HEK293 (cell line): ENCODE measurements around the gene WDR86.

ENCODE experiments used
- KLF7 ChIP-seq: fragments of 450-650 bp; formaldehyde crosslinking; IDR thresholded peaks from 2 replicates; pipeline ENCODE4 v1.5.1; 2016; ENCODE audit warnings: missing biosample characterization, missing genetic modification characterization, borderline replicate concordance
- PRDM1 ChIP-seq: fragments of 450-650 bp; formaldehyde crosslinking; IDR thresholded peaks from 2 replicates; pipeline ENCODE4; 2016; ENCODE audit warnings: missing biosample characterization, missing genetic modification characterization
- RBAK ChIP-seq: fragments of 450-650 bp; formaldehyde crosslinking; IDR thresholded peaks from 2 replicates; pipeline ENCODE4 v1.5.1; 2016; ENCODE audit warnings: missing biosample characterization, missing genetic modification characterization
- SETDB1 ChIP-seq: IDR thresholded peaks from one replicate; pipeline ENCODE4 v1.6.1; 2017; ENCODE audit warnings: mild to moderate bottlenecking, low read length, moderate library complexity, mixed read lengths; ENCODE audit not compliant: insufficient read length
- SP2 ChIP-seq: fragments of 450-650 bp; formaldehyde crosslinking; IDR thresholded peaks from 2 replicates; pipeline ENCODE4 v1.5.1; 2016; ENCODE audit warnings: missing biosample characterization, missing genetic modification characterization
- TCF7L2 ChIP-seq: IDR thresholded peaks from 2 replicates; pipeline ENCODE4 v1.6.1; 2011; ENCODE audit warnings: low read depth, mild to moderate bottlenecking, inconsistent platforms, low read length, moderate library complexity, borderline replicate concordance
- ZBTB8A ChIP-seq: fragments of 450-650 bp; formaldehyde crosslinking; IDR thresholded peaks from 2 replicates; pipeline ENCODE4 v1.5.1; 2016; ENCODE audit warnings: missing biosample characterization, missing genetic modification characterization
- ZEB2 ChIP-seq: fragments of 450-650 bp; formaldehyde crosslinking; IDR thresholded peaks from 2 replicates; pipeline ENCODE4 v1.5.1; 2016; ENCODE audit warnings: missing biosample characterization, missing genetic modification characterization
- ZNF16 ChIP-seq: fragments of 450-650 bp; formaldehyde crosslinking; IDR thresholded peaks from 2 replicates; pipeline ENCODE4 v1.5.1; 2016; ENCODE audit warnings: low read depth, missing biosample characterization, missing genetic modification characterization
- ZNF19 ChIP-seq: fragments of 450-650 bp; formaldehyde crosslinking; IDR thresholded peaks from 2 replicates; pipeline ENCODE4; 2016; ENCODE audit warnings: missing biosample characterization, missing genetic modification characterization, low read depth
- ZNF202 ChIP-seq: fragments of 450-650 bp; formaldehyde crosslinking; IDR thresholded peaks from 2 replicates; pipeline ENCODE4 v1.5.1; 2016; ENCODE audit warnings: missing biosample characterization, missing genetic modification characterization, borderline replicate concordance
- ZNF391 ChIP-seq: fragments of 450-650 bp; formaldehyde crosslinking; IDR thresholded peaks from 2 replicates; pipeline ENCODE4 v1.5.1; 2016; ENCODE audit warnings: low read depth, missing biosample characterization, missing genetic modification characterization, borderline replicate concordance
- ZNF521 ChIP-seq: fragments of 450-650 bp; formaldehyde crosslinking; IDR thresholded peaks from 2 replicates; pipeline ENCODE4 v1.5.1; 2017; ENCODE audit warnings: missing biosample characterization, mild to moderate bottlenecking, missing genetic modification characterization
- ZNF548 ChIP-seq: fragments of 450-650 bp; formaldehyde crosslinking; IDR thresholded peaks from 2 replicates; pipeline ENCODE4 v1.5.1; 2016; ENCODE audit warnings: missing biosample characterization, missing genetic modification characterization
- ZNF558 ChIP-seq: fragments of 450-650 bp; formaldehyde crosslinking; IDR thresholded peaks from 2 replicates; pipeline ENCODE4 v1.5.1; 2016; ENCODE audit warnings: missing biosample characterization, missing genetic modification characterization
- ZNF571 ChIP-seq: fragments of 450-650 bp; formaldehyde crosslinking; IDR thresholded peaks from 2 replicates; pipeline ENCODE4 v1.5.0; 2017; ENCODE audit warnings: missing biosample characterization, missing genetic modification characterization
- ZNF626 ChIP-seq: fragments of 450-650 bp; sonication (Bioruptor Pico); formaldehyde crosslinking; IDR thresholded peaks from 2 replicates; pipeline ENCODE4 v1.5.1; 2018; ENCODE audit warnings: missing biosample characterization, missing genetic modification characterization, inconsistent platforms
- ZNF707 ChIP-seq: fragments of 450-650 bp; formaldehyde crosslinking; IDR thresholded peaks from 2 replicates; pipeline ENCODE4 v1.5.1; 2016; ENCODE audit warnings: missing biosample characterization, missing genetic modification characterization
- ZNF777 ChIP-seq: fragments of 450-650 bp; formaldehyde crosslinking; IDR thresholded peaks from 2 replicates; pipeline ENCODE4 v1.5.1; 2017; ENCODE audit warnings: missing biosample characterization, missing genetic modification characterization, borderline replicate concordance
- ZNF792 ChIP-seq: fragments of 450-650 bp; formaldehyde crosslinking; IDR thresholded peaks from 2 replicates; pipeline ENCODE4 v1.5.1; 2016; ENCODE audit warnings: missing biosample characterization, missing genetic modification characterization
- ZNF837 ChIP-seq: fragments of 450-650 bp; formaldehyde crosslinking; IDR thresholded peaks from 2 replicates; pipeline ENCODE4 v1.5.1; 2016; ENCODE audit warnings: missing biosample characterization, missing genetic modification characterization
- ZSCAN30 ChIP-seq: fragments of 450-650 bp; IDR thresholded peaks from 2 replicates; pipeline ENCODE4 v1.5.1; 2018; ENCODE audit warnings: missing biosample characterization, mild to moderate bottlenecking, missing genetic modification characterization, moderate library complexity
- TF ChIP-seq, protein P1 (sequence below): fragments of 450-650 bp; formaldehyde crosslinking; conservative IDR thresholded peaks from 2 replicates; pipeline ENCODE4 v1.5.1; 2016; ENCODE audit warnings: low read depth, missing biosample characterization, missing genetic modification characterization
- TF ChIP-seq, protein P2 (sequence below): fragments of 450-650 bp; formaldehyde crosslinking; IDR thresholded peaks from 2 replicates; pipeline ENCODE4 v1.5.0; 2017; ENCODE audit warnings: missing biosample characterization, missing genetic modification characterization, borderline replicate concordance
- TF ChIP-seq, protein P3 (sequence below): fragments of 450-650 bp; formaldehyde crosslinking; IDR thresholded peaks from 2 replicates; pipeline ENCODE4 v1.5.1; 2016; ENCODE audit warnings: missing biosample characterization, missing genetic modification characterization
- TF ChIP-seq, protein P4 (sequence below): fragments of 450-650 bp; formaldehyde crosslinking; IDR thresholded peaks from 2 replicates; pipeline ENCODE4 v1.5.1; 2016; ENCODE audit warnings: missing biosample characterization, missing genetic modification characterization, low read depth
- TF ChIP-seq, protein P5 (sequence below): sonication (generic); formaldehyde crosslinking; IDR thresholded peaks from 2 replicates; pipeline ENCODE4 v1.8.1; 2022; ENCODE audit warnings: mild to moderate bottlenecking, moderate library complexity, missing genetic modification reagents
- TF ChIP-seq, protein P6 (sequence below): fragments of 450-650 bp; formaldehyde crosslinking; IDR thresholded peaks from 2 replicates; pipeline ENCODE4 v1.5.1; 2016; ENCODE audit warnings: missing biosample characterization, missing genetic modification characterization, borderline replicate concordance
- TF ChIP-seq, protein P7 (sequence below): fragments of 450-650 bp; formaldehyde crosslinking; IDR thresholded peaks from 2 replicates; pipeline ENCODE4 v1.5.1; 2016; ENCODE audit warnings: missing biosample characterization, missing genetic modification characterization

WDR86 gene

DNA sequence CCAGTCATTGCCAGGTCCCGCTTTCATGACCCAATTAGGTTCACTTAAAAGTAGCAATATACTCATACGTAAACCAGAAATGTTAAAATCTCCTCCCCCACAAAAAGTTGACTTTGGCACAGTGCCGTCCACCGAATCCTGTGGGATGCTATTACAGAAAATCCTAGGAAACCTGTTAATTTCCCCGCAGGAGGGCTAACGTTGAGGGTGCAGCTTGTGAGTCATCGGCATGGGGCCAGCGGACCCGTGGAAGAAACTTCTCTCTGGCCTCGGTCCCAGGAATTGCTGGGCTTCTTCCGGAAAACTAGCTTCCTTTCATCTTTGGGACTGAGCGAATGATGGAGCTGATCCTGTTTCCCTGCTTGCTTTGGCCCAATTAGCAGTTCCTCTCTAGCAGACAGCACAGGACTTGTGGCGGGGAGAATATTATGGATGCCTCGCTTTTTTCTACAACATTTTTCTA is 16.6 kb upstream of the WDR86 start (continued):
- TF ChIP-seq, protein P1, sequence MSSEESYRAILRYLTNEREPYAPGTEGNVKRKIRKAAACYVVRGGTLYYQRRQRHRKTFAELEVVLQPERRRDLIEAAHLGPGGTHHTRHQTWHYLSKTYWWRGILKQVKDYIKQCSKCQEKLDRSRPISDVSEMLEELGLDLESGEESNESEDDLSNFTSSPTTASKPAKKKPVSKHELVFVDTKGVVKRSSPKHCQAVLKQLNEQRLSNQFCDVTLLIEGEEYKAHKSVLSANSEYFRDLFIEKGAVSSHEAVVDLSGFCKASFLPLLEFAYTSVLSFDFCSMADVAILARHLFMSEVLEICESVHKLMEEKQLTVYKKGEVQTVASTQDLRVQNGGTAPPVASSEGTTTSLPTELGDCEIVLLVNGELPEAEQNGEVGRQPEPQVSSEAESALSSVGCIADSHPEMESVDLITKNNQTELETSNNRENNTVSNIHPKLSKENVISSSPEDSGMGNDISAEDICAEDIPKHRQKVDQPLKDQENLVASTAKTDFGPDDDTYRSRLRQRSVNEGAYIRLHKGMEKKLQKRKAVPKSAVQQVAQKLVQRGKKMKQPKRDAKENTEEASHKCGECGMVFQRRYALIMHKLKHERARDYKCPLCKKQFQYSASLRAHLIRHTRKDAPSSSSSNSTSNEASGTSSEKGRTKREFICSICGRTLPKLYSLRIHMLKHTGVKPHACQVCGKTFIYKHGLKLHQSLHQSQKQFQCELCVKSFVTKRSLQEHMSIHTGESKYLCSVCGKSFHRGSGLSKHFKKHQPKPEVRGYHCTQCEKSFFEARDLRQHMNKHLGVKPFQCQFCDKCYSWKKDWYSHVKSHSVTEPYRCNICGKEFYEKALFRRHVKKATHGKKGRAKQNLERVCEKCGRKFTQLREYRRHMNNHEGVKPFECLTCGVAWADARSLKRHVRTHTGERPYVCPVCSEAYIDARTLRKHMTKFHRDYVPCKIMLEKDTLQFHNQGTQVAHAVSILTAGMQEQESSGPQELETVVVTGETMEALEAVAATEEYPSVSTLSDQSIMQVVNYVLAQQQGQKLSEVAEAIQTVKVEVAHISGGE = peak; percentile 51; the same call in 1 of the 2 replicates
- TF ChIP-seq ZNF707 = no peak
- no peak for TF ChIP-seq ZNF16 (tag by site-specific recombination)
- no peak for TF ChIP-seq ZNF521 (tag by site-specific recombination)
- TF ChIP-seq, protein P2, sequence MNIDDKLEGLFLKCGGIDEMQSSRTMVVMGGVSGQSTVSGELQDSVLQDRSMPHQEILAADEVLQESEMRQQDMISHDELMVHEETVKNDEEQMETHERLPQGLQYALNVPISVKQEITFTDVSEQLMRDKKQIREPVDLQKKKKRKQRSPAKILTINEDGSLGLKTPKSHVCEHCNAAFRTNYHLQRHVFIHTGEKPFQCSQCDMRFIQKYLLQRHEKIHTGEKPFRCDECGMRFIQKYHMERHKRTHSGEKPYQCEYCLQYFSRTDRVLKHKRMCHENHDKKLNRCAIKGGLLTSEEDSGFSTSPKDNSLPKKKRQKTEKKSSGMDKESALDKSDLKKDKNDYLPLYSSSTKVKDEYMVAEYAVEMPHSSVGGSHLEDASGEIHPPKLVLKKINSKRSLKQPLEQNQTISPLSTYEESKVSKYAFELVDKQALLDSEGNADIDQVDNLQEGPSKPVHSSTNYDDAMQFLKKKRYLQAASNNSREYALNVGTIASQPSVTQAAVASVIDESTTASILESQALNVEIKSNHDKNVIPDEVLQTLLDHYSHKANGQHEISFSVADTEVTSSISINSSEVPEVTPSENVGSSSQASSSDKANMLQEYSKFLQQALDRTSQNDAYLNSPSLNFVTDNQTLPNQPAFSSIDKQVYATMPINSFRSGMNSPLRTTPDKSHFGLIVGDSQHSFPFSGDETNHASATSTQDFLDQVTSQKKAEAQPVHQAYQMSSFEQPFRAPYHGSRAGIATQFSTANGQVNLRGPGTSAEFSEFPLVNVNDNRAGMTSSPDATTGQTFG (tag by site-specific recombination) = no peak
- TF ChIP-seq ZNF548 = no peak
- no peak for TF ChIP-seq ZNF792 (tag by site-specific recombination)
- TF ChIP-seq TCF7L2 = peak; percentile 89
- 0 out of 2 replicates have a peak, but pooled peaks have one; percentile 35 for TF ChIP-seq ZNF391 (tag by site-specific recombination)
- no peak for TF ChIP-seq ZNF19 (tag by site-specific recombination)
- TF ChIP-seq, protein P3, sequence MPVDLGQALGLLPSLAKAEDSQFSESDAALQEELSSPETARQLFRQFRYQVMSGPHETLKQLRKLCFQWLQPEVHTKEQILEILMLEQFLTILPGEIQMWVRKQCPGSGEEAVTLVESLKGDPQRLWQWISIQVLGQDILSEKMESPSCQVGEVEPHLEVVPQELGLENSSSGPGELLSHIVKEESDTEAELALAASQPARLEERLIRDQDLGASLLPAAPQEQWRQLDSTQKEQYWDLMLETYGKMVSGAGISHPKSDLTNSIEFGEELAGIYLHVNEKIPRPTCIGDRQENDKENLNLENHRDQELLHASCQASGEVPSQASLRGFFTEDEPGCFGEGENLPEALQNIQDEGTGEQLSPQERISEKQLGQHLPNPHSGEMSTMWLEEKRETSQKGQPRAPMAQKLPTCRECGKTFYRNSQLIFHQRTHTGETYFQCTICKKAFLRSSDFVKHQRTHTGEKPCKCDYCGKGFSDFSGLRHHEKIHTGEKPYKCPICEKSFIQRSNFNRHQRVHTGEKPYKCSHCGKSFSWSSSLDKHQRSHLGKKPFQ = peak; percentile 75
- no peak for TF ChIP-seq ZNF202
- TF ChIP-seq, protein P4, sequence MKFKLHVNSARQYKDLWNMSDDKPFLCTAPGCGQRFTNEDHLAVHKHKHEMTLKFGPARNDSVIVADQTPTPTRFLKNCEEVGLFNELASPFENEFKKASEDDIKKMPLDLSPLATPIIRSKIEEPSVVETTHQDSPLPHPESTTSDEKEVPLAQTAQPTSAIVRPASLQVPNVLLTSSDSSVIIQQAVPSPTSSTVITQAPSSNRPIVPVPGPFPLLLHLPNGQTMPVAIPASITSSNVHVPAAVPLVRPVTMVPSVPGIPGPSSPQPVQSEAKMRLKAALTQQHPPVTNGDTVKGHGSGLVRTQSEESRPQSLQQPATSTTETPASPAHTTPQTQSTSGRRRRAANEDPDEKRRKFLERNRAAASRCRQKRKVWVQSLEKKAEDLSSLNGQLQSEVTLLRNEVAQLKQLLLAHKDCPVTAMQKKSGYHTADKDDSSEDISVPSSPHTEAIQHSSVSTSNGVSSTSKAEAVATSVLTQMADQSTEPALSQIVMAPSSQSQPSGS (tag by site-specific recombination) = 0 out of 2 replicates have a peak, but pooled peaks have one; percentile 32
- no peak for TF ChIP-seq ZNF571 (tag by site-specific recombination)
- TF ChIP-seq PRDM1 (tag by site-specific recombination) = no peak
- peak; percentile 44; the same call in 1 of the 2 replicates for TF ChIP-seq ZBTB8A (tag by site-specific recombination)
- peak; percentile 99 for TF ChIP-seq ZEB2
- TF ChIP-seq RBAK (tag by site-specific recombination) = no peak
- TF ChIP-seq ZSCAN30 (tag by site-specific recombination) = peak; percentile 70
- TF ChIP-seq SETDB1 = no peak
- peak; percentile 42 for TF ChIP-seq SP2 (tag by site-specific recombination)
- TF ChIP-seq, protein P5, sequence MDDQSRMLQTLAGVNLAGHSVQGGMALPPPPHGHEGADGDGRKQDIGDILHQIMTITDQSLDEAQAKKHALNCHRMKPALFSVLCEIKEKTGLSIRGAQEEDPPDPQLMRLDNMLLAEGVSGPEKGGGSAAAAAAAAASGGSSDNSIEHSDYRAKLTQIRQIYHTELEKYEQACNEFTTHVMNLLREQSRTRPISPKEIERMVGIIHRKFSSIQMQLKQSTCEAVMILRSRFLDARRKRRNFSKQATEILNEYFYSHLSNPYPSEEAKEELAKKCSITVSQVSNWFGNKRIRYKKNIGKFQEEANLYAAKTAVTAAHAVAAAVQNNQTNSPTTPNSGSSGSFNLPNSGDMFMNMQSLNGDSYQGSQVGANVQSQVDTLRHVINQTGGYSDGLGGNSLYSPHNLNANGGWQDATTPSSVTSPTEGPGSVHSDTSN (CRISPR knock-in tag) = no peak
- 0 out of 2 replicates have a peak, but pooled peaks have one; percentile 11 for TF ChIP-seq KLF7
- TF ChIP-seq ZNF626 (tag by site-specific recombination) = no peak
- TF ChIP-seq ZNF777 (tag by site-specific recombination) = no peak
- no peak for TF ChIP-seq ZNF837 (tag by site-specific recombination)
- TF ChIP-seq, protein P6, sequence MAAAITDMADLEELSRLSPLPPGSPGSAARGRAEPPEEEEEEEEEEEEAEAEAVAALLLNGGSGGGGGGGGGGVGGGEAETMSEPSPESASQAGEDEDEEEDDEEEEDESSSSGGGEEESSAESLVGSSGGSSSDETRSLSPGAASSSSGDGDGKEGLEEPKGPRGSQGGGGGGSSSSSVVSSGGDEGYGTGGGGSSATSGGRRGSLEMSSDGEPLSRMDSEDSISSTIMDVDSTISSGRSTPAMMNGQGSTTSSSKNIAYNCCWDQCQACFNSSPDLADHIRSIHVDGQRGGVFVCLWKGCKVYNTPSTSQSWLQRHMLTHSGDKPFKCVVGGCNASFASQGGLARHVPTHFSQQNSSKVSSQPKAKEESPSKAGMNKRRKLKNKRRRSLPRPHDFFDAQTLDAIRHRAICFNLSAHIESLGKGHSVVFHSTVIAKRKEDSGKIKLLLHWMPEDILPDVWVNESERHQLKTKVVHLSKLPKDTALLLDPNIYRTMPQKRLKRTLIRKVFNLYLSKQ (tag by site-specific recombination) = no peak
- TF ChIP-seq ZNF558 (tag by site-specific recombination) = peak; percentile 79; the same call in 1 of the 2 replicates
- TF ChIP-seq, protein P7, sequence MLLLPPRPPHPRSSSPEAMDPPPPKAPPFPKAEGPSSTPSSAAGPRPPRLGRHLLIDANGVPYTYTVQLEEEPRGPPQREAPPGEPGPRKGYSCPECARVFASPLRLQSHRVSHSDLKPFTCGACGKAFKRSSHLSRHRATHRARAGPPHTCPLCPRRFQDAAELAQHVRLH (tag by site-specific recombination) = no peak
